ENCODE data around the gene GRB10. TPM values are rescaled to one million over a fixed set of nuclear protein-coding genes. Genes with fewer than 3 reads are reported as not detected.
"Not testable (repeated sequence)": the region's sequence is repeated elsewhere in the genome, so short reads cannot be mapped to it uniquely, and the experiment has no call there.

GRB10 gene
- total and polyA plus RNA-seq, 2 donors (not counting 3 experiments of a cell fraction or from before 2014, with no cell fraction given): 43.7 to 240 TPM

GRCh38 chr7:50552139-50552538 is 230.6 kb downstream of the GRB10 start:
- H3K27me3 ChIP-seq (ENCODE audit: control insufficient read depth in 2 of 2, insufficient read depth in 2 of 2, low read length in 2 of 2): peaks cover 4 to 7% of the 10 kb centered on the region in 2 experiments
- H4K20me1 ChIP-seq (replicated peaks; ENCODE audit: control insufficient read depth, extremely low read depth, insufficient read depth, low read length): no peaks in the 10 kb centered on the region
- no peaks in the 10 kb centered on the region for H3K9me1 ChIP-seq (replicated peaks; ENCODE audit: control insufficient read depth, extremely low read depth, insufficient read depth, low read length)
- ChIA-PET CTCF (no interaction called here), POLR2A (no interaction called here)
- H3K9me3 ChIP-seq (replicated peaks; ENCODE audit: control insufficient read depth, insufficient read depth, low read length): no peaks in the 10 kb centered on the region
- no peak overlapping the region for H2AFZ ChIP-seq (ENCODE audit: low read depth, low read length)
- no peak for FAIRE-seq
- dilution Hi-C loops (cut with MboI; ENCODE audit: extremely low pct_ligation_motif_present, low sequenced_read_pairs) (no loop called here), intact Hi-C loops (cut with micrococcal nuclease) (no loop called here)
- H3K36me3 ChIP-seq (ENCODE audit: control insufficient read depth in 2 of 2, extremely low read depth in 1 of 2, insufficient read depth in 2 of 2, low read length in 2 of 2): no peaks in the 10 kb centered on the region
- DNase-seq (ENCODE audit: low read depth, low spot score): no peak
- BruUV-seq (replicated peaks): no TSS peak
- no peak overlapping the region for H3K27ac ChIP-seq (ENCODE audit: insufficient read depth, low read depth, low read length)
- TF ChIP-seq MYC (IDR thresholded peaks at IDR 0.05; ENCODE audit: low read depth, low read length) (no peak), JUN (IDR thresholded peaks at IDR 0.05; ENCODE audit: borderline replicate concordance, insufficient read depth, insufficient read length, low read depth) (no peak), EZH2 (IDR thresholded peaks at IDR 0.05; ENCODE audit: borderline replicate concordance, low read depth, low read length, severe bottlenecking) (no peak), FOS (IDR thresholded peaks at IDR 0.05; ENCODE audit: borderline replicate concordance, insufficient read depth, low read length) (no peak), GATA2 (IDR thresholded peaks at IDR 0.05; ENCODE audit: insufficient read depth, insufficient read length, low read depth, low read length) (no peak), POLR2AphosphoS5 (IDR thresholded peaks at IDR 0.05; ENCODE audit: insufficient read depth, low read depth, low read length) (no peak), POLR2A (IDR thresholded peaks at IDR 0.05; ENCODE audit: low read depth, low read length) (no peak)
- TF ChIP-seq, protein P1, sequence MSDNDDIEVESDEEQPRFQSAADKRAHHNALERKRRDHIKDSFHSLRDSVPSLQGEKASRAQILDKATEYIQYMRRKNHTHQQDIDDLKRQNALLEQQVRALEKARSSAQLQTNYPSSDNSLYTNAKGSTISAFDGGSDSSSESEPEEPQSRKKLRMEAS (IDR thresholded peaks at IDR 0.05; ENCODE audit: insufficient read depth, insufficient read length): no peak
- TF ChIP-seq, protein P2, sequence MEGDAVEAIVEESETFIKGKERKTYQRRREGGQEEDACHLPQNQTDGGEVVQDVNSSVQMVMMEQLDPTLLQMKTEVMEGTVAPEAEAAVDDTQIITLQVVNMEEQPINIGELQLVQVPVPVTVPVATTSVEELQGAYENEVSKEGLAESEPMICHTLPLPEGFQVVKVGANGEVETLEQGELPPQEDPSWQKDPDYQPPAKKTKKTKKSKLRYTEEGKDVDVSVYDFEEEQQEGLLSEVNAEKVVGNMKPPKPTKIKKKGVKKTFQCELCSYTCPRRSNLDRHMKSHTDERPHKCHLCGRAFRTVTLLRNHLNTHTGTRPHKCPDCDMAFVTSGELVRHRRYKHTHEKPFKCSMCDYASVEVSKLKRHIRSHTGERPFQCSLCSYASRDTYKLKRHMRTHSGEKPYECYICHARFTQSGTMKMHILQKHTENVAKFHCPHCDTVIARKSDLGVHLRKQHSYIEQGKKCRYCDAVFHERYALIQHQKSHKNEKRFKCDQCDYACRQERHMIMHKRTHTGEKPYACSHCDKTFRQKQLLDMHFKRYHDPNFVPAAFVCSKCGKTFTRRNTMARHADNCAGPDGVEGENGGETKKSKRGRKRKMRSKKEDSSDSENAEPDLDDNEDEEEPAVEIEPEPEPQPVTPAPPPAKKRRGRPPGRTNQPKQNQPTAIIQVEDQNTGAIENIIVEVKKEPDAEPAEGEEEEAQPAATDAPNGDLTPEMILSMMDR (IDR thresholded peaks at IDR 0.05; ENCODE audit: extremely low read depth in 1 of 2, insufficient read depth in 1 of 2, low read depth in 1 of 2, low read length in 2 of 2): no peak
- no peak overlapping the region for H3K4me2 ChIP-seq (ENCODE audit: insufficient read depth, low read length)
- H3K4me1 ChIP-seq (ENCODE audit: control insufficient read depth, extremely low read depth, insufficient read depth, low read length): no peaks in the 10 kb centered on the region
- no peaks in the 10 kb centered on the region for H3K79me2 ChIP-seq (ENCODE audit: control insufficient read depth, insufficient read depth, low read length)
- H3K9ac ChIP-seq (replicated peaks; ENCODE audit: extremely low read depth, insufficient read depth, low read length): no peak overlapping the region
- H3K4me3 ChIP-seq (replicated peaks in 1 of 3; ENCODE audit: insufficient read depth in 1 of 3, low read depth in 1 of 3, low read length in 3 of 3): no peak overlapping the region

DNA sequence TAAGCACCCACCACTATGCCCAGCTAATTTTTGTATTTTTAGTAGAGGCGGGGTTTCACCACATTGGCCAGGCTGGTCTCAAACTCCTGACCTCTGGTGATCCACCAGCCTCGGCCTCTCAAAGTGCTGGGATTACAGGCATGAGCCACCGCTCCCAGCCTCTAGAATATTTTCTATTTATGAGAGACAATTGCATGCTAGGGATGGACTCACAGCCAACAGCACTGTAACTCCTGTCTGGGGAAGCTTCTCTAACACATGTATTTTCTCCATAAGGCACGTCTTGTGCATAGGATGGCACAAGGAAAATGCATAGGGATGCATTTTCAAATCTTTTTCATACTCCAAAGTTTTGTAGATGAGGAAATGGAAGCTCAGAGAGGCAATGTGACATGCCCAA is 237.1 kb downstream of the GRB10 start:
- H2AFZ ChIP-seq (ENCODE audit: low read depth, low read length); H3K4me1 ChIP-seq (ENCODE audit: control insufficient read depth, extremely low read depth, insufficient read depth, low read length); H3K4me2 ChIP-seq (ENCODE audit: insufficient read depth, low read length); DNase-seq (ENCODE audit: low read depth, low spot score); H3K79me2 ChIP-seq (ENCODE audit: control insufficient read depth, insufficient read depth, low read length); H3K9me1 ChIP-seq (replicated peaks; ENCODE audit: control insufficient read depth, extremely low read depth, insufficient read depth, low read length); H3K36me3 ChIP-seq (ENCODE audit: control insufficient read depth in 2 of 2, extremely low read depth in 1 of 2, insufficient read depth in 2 of 2, low read length in 2 of 2); intact Hi-C loops (cut with micrococcal nuclease); H3K9ac ChIP-seq (replicated peaks; ENCODE audit: extremely low read depth, insufficient read depth, low read length); H4K20me1 ChIP-seq (replicated peaks; ENCODE audit: control insufficient read depth, extremely low read depth, insufficient read depth, low read length); FAIRE-seq; H3K27ac ChIP-seq (ENCODE audit: insufficient read depth, low read depth, low read length); H3K27me3 ChIP-seq (ENCODE audit: control insufficient read depth in 2 of 2, insufficient read depth in 2 of 2, low read length in 2 of 2); H3K9me3 ChIP-seq (replicated peaks; ENCODE audit: control insufficient read depth, insufficient read depth, low read length); CTCF ChIA-PET; dilution Hi-C loops (cut with MboI; ENCODE audit: extremely low pct_ligation_motif_present, low sequenced_read_pairs); BruUV-seq (replicated peaks); H3K4me3 ChIP-seq (replicated peaks in 1 of 3; ENCODE audit: insufficient read depth in 1 of 3, low read depth in 1 of 3, low read length in 3 of 3); POLR2A ChIA-PET: not testable (repeated sequence)

All from endothelial cell of umbilical vein (primary cell).